ENCODE data around the gene PREP.
"Not testable (repeated sequence)": the region's sequence is repeated elsewhere in the genome, so short reads cannot be mapped to it uniquely, and the experiment has no call there.

The PREP gene

GRCh38 chr6:105345506-105345905 is 57.4 kb downstream of the PREP start:
- DNase-seq (ENCODE audit: low read depth), result no peak

- DNase-seq (ENCODE audit: low read depth), result no peak
Observed at GRCh38 chr6:105344881-105345370, 58.0 kb downstream of the PREP start.

- not testable (repeated sequence) for DNase-seq (ENCODE audit: low read depth)
Observed at GRCh38 chr6:105338350-105338983, 64.4 kb downstream of the PREP start.

GRCh38 chr6:105336986-105337385 is 65.9 kb downstream of the PREP start:
- DNase-seq (ENCODE audit: low read depth), result no peak

GRCh38 chr6:105332576-105332975 is 70.3 kb downstream of the PREP start:
- DNase-seq (ENCODE audit: low read depth), result no peak

GRCh38 chr6:105331927-105332326 is 71.0 kb downstream of the PREP start:
- DNase-seq (ENCODE audit: low read depth), result no peak

- no peak for DNase-seq (ENCODE audit: low read depth)
Observed at GRCh38 chr6:105330913-105331312, 72.0 kb downstream of the PREP start.

- no peak for DNase-seq (ENCODE audit: low read depth)
Observed at GRCh38 chr6:105330364-105330763, 72.5 kb downstream of the PREP start.

GRCh38 chr6:105326833-105327770 is 75.8 kb downstream of the PREP start:
- no peak for DNase-seq (ENCODE audit: low read depth)

GRCh38 chr6:105326216-105326615 is 76.7 kb downstream of the PREP start:
- no peak for DNase-seq (ENCODE audit: low read depth)

GRCh38 chr6:105324386-105324950 is 78.4 kb downstream of the PREP start:
- no peak for DNase-seq (ENCODE audit: low read depth)

GRCh38 chr6:105322499-105323225 is 80.2 kb downstream of the PREP start:
- no peak for DNase-seq (ENCODE audit: low read depth)

- DNase-seq (ENCODE audit: low read depth), result no peak
Observed at GRCh38 chr6:105321728-105322127, 81.2 kb downstream of the PREP start.

- no peak for DNase-seq (ENCODE audit: low read depth)
Observed at GRCh38 chr6:105321207-105321606, 81.7 kb downstream of the PREP start.

- no peak for DNase-seq (ENCODE audit: low read depth)
Observed at GRCh38 chr6:105320765-105321164, 82.1 kb downstream of the PREP start.

- no peak for DNase-seq (ENCODE audit: low read depth)
Observed at GRCh38 chr6:105320271-105320670, 82.6 kb downstream of the PREP start.

- DNase-seq (ENCODE audit: low read depth), result no peak
Observed at GRCh38 chr6:105319331-105319730, 83.6 kb downstream of the PREP start.

- no peak for DNase-seq (ENCODE audit: low read depth)
Observed at GRCh38 chr6:105318660-105319059, 84.2 kb downstream of the PREP start.

- no peak for DNase-seq (ENCODE audit: low read depth)
Observed at GRCh38 chr6:105317607-105318533, 85.0 kb downstream of the PREP start.

- DNase-seq (ENCODE audit: low read depth), result no peak
Observed at GRCh38 chr6:105313211-105313610, 89.7 kb downstream of the PREP start.

- no peak for DNase-seq (ENCODE audit: low read depth)
Observed at GRCh38 chr6:105310947-105311346, 91.9 kb downstream of the PREP start.

Measured in T-helper 22 cell (primary cell).